Erythroblast (primary cell): Measurements from ENCODE around the gene KCNJ4.
"Not testable (repeated sequence)": the region's sequence is repeated elsewhere in the genome, so short reads cannot be mapped to it uniquely, and the experiment has no call there.

Experiments
- DNase-seq, 2 experiments: peaks; one replicate each; lab custom pipeline; 2025; lab: John Stamatoyannopoulos, UW
- GATA1 ChIP-seq: IDR thresholded peaks from 2 replicates; pipeline ENCODE4 v1.6.1; 2011; ENCODE audit warnings: low read depth, mild to moderate bottlenecking, control low read depth, low read length, moderate library complexity
- POLR2A ChIP-seq: IDR thresholded peaks from 2 replicates; pipeline ENCODE4 v1.6.1; 2011; ENCODE audit warnings: mild to moderate bottlenecking, low read length

The KCNJ4 gene

DNA sequence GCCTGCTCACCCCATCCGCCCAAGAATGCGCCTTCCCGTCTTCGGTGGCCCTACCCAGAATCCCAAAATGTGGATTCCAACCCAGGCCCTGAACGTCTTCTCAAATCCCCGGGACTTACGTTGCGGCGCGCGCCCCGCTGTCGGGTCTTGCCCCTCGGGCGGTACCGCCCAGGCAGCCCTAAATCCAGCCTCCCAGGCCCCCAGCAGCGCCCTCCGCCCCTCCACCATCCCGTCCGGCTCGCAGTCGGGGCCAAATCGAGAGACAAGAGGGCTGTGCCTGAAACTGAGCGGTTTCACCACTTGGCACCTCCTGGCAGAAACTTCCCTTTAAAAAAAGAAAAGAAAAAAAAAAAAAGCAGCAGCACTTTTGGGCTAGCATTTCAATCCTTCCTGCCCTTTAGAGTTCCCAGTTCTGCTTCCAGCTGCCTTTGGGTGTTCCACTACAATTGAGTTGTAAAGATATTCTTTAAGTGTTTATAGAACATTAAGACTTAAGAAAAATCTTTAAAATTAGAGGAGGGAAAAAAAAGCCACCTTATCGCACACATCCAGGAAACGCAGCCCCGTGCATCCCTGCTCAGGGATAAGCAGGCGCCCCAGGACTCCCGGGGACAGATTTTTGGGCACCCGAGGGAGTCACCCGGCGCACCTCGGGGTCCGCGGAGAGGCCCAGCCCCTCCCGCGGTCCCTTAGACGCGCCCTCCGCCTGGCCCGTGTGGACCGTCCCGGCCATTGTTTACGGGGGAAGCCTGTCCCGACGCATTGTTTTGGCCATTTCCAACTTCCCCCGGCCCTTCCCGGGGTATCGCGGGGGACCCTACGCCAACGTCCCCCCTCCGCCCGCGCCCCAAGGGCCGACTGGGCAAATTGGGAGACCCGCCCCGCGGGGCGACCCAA is 57.6 kb downstream of the KCNJ4 start:
- DNase-seq, result peak; percentile 78
- TF ChIP-seq GATA1, result no peak
- TF ChIP-seq POLR2A, result no peak

DNA sequence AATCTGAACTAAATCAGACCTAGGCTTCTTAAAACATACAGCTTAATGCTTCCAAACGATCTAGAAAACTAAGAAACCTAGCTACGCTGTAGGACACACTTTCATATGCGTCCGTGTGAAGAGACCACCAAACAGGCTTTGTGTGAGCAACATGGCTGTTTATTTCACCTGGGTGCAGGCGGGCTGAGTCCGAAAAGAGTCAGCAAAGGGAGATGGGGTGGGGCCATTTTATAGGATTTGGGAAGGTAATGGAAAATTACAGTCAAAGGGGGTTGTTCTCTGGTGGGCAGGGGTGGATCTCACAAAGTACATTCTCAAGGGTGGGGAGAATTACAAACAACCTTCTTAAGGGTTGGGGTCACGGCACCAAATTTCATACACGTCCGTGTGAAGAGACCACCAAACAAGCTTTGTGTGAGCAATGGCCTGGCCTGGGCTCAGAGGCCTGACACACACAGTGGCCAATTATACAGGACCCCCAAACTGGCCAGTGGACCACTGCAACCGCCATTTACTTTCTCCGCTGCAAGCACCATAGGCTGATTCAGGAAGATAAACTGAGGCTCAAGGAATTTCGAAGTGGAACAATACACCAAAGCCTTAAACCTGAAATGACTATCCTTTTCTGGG is 58.4 kb downstream of the KCNJ4 start:
- not testable (repeated sequence) for DNase-seq

DNA sequence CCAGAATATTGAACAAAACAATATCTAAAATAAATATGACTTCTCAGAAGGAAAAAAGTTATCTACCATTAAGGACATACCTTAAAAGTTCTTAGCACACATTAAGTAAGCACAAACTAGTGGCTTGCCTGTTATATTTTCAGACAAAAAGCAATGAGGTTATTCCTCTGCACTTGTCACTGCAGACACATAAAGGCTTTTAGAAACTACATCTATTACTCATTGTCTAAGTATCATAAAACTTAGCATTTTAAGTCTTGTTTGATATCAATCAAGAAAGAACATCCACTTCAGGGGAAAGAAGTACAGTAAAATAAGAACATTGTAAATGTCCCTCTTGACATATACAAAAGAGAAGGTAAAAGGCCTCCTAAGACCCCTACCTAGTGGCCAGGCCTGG is 59.1 kb downstream of the KCNJ4 start:
- peak; percentile 25 to 48 for DNase-seq

DNA sequence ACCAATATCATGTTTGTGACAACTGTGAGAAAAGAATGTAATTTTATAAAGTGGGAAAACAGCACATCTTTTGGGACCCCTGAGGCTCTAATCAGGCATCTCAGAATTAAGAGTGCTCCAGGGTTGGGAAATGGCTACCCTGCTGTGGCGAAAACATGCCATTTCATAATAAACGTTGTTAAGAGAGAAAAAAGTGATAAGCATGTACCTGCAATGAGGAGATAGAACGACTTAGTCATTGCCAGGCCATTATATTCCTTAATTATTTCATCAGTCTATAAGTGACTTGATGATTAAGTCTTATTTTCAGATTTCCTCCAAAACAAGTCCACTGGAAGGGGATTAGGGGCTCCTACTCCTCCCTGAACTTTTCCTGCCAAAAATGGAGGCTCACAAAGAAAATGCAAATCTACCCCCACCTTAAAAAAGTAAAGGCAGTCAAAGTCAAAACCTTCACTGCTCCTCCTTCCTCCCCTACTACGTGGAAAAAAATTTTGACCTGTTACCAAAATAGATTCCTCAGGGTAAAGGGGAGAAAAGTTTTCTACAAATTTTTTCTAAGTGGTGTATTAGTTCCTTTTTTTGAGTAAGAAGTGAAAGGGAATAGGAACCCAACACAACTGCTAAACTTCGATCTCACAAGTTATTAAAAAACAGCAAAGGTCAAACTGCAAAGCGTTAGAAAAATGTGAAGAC is 59.9 kb downstream of the KCNJ4 start:
- DNase-seq, result peak; percentile 77 to 79

DNA sequence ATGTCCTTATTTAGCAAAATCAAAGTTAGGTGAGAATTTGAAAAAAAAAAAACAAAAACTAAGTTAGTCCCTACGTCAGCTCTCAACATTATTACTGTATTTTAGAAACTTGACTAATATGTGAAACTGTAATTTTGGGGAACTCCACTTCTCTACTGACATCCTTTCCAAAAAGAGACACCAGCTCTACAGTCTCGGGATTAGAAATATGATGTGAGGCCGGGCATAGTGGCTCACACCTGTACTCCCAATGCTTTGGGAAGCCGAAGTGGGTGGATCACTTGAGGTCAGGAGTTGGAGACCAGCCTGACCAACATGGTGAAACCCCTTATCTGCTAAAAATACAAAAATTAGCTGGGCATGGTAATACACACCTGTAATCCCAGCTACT is 65.6 kb downstream of the KCNJ4 start:
- not testable (repeated sequence) for DNase-seq

DNA sequence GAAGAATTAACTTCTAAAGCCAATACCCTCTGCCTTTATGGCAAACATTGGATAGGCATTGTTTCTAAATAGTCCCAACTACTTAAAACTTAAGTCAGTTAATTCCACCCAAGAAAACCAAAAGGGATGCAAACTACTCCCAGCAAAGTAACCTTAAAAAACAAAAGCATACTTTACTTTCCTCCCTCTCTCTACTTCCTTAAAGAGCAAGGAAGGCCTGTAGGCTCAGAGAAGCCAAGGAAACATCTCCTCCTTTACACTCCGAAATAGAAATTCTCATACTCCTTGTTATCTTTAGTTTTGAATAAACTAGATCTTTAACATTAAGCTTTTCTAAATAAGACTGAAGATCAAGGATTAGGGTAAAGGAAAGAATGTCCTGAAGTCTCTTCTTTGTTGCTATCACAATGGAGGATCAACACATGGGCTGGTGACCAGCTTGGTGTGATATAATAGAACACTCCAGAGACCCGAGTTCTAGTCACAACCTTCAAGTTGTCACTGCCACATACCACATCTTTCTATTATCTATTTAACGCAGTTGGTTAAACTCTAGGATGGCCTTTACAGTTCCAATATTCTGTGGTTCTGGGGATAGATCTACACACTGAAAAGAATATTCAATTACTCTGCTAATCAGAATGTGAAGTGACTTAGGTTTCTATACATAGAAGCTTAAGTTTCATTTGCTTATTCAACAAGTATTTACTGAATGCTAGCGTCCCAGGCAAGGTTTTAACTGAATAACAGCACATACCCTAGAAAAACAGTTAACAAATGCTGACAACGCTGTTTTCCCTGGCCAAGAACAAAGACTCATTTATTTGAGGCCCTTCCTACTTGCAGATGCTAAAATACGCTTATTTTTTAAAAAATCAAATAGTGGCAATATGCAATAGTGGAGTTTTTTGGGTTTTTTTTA is 66.2 kb downstream of the KCNJ4 start:
- DNase-seq, result not testable (repeated sequence)

DNA sequence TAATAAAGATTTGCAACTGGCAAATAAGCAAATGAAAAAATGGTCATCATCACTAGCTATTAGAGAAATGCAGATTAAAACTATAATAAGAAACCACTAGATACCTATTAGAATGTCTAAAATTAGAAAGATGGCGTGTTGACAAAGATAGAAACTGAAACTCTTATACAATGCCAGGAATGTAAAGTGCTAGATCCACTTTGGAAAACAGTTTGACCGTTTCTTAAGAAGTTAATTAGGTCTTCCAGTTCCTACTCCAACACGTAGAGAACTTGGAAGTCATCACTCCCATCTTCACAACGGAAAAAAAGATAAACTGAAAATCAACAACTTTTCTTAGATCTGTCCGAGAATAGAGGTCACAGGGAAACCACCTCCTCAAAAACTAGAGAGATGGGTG is 68.1 kb downstream of the KCNJ4 start:
- not testable (repeated sequence) for DNase-seq

DNA sequence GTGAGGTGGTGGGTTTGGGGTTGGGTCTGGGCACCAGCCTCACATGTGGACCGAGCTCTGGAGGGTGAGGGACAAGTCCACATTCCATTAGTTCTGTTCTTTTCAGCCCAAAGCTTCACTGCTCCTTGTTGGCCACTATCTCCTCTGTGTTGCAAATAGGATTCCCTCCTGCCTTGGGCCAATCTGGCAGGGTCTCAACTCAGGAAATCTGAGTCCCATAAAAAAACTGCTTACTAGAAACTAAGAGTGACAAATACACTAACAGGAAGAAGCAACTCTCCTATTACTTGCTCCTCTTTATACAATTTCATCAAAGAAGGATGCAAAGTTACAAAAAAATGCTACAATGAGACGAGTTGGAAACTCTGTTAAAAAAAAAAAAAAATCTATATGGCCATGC is 71.6 kb downstream of the KCNJ4 start:
- DNase-seq, result no peak
- TF ChIP-seq GATA1 (no peak), POLR2A (no peak)

DNA sequence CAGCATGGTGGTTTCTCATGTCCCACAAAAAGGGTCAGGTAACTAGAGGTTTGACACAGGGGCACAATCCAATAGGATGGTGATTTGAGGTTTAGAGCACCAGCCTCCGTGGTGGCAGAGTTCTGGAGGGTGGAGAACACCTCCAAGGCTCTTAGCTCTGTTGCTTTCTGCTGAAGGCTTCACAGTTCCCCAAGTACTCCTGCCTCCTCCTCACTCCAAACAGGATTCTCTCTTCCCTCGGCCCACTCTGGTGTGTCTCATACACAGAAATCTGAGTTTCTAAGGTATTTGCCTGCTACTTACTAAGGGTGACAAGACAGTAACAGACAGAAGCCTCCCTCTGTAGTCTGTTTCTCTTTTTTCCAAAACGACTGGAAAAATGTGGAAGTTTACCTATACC is 73.6 kb downstream of the KCNJ4 start:
- not testable (repeated sequence) for DNase-seq
